Measurements from ENCODE around the gene VAV1.

The VAV1 gene, protein sequence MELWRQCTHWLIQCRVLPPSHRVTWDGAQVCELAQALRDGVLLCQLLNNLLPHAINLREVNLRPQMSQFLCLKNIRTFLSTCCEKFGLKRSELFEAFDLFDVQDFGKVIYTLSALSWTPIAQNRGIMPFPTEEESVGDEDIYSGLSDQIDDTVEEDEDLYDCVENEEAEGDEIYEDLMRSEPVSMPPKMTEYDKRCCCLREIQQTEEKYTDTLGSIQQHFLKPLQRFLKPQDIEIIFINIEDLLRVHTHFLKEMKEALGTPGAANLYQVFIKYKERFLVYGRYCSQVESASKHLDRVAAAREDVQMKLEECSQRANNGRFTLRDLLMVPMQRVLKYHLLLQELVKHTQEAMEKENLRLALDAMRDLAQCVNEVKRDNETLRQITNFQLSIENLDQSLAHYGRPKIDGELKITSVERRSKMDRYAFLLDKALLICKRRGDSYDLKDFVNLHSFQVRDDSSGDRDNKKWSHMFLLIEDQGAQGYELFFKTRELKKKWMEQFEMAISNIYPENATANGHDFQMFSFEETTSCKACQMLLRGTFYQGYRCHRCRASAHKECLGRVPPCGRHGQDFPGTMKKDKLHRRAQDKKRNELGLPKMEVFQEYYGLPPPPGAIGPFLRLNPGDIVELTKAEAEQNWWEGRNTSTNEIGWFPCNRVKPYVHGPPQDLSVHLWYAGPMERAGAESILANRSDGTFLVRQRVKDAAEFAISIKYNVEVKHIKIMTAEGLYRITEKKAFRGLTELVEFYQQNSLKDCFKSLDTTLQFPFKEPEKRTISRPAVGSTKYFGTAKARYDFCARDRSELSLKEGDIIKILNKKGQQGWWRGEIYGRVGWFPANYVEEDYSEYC

GRCh38 chr19:6772028-6772865 is at the start of gene VAV1:
VAV1 (plus strand) TSS chr19:6772708; CDS start chr19:6772808, 100 bp downstream.
- TF ChIP-seq ZFX (IDR thresholded peaks at IDR 0.05) (no peak), CTCF (conservative IDR thresholded peaks at IDR 0.05) (no peak)
- no peak within 1 kb of the TSS for H3K27ac ChIP-seq

DNA sequence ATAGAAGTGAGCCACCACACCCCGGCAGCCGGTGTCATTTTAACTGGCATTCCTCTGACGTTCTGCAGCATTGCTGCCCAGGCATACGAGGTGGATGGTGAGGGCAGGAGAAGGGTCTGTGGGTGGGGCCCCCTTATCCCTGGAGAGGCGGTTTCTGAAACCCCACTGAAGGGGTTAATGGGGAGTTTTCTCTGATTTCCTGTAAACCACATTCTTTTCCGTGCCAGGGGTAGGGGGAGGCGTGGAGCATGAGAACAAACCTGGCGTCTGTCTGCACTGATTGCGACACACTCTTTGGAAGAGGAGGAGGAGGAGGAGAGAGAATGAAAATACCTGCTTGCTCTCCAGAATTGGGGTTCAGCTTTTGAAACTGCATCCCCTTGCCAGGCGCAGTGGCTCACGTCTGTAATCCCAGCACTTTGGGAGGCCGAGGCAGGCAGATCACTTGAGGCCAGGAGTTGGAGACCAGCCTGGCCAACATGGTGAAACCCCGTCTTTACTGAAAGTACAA is 49.3 kb upstream of the VAV1 start:
- no peak overlapping the region for H3K27ac ChIP-seq
- no peak for TF ChIP-seq CTCF (conservative IDR thresholded peaks at IDR 0.05)
- TF ChIP-seq ZFX (IDR thresholded peaks at IDR 0.05) = no peak

DNA sequence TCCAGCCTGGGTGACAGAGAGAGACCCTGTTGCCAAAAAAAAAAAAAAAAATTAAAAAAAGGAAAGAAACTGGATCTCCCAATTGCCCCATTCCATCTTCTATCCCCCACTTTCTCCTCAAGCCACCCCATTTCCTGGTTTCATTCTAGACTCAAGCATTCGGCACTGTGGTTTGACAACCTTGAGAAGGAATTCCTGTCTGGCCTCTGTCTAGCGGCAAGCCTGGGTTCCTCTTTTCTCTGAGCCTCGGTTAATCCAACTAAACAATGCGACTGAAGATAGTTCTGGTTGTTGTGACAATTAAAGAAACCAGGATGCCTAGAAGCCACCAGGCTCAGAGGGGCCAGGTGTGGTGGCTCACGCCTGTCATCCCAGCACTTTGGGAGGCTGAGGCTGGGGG is 48.8 kb upstream of the VAV1 start:
- no peak overlapping the region for H3K27ac ChIP-seq
- TF ChIP-seq ZFX (IDR thresholded peaks at IDR 0.05) (no peak), CTCF (conservative IDR thresholded peaks at IDR 0.05) (no peak)

- no peak for TF ChIP-seq CTCF (conservative IDR thresholded peaks at IDR 0.05)
- no peak overlapping the region for H3K27ac ChIP-seq
These were observed 47.6 kb upstream of the VAV1 start for GRCh38 chr19:6724631-6725492.

- no peak for TF ChIP-seq ZFX (IDR thresholded peaks at IDR 0.05)
- no peak for TF ChIP-seq CTCF (conservative IDR thresholded peaks at IDR 0.05)
These were observed 46.8 kb upstream of the VAV1 start for GRCh38 chr19:6725513-6726231.

GRCh38 chr19:6728346-6728745 is 44.2 kb upstream of the VAV1 start:
- H3K27ac ChIP-seq = no peak overlapping the region
- TF ChIP-seq ZFX (IDR thresholded peaks at IDR 0.05) = no peak

More at GRCh38 chr19:6725513-6726231, 46.8 kb upstream of the VAV1 start:
- no peak overlapping the region for H3K27ac ChIP-seq

Data from C4-2B (cell line).